HepG2 (cell line): ENCODE measurements around the gene ASAP2. TPM values are rescaled to one million over a fixed set of nuclear protein-coding genes. Genes with fewer than 3 reads are reported as not detected.
A peak's percentile ranks its signal among the peaks of the same experiment; 100 is the strongest.

Experiments
- CENPT ChIP-seq: sonication (generic); formaldehyde crosslinking; IDR thresholded peaks from 2 replicates; pipeline ENCODE4 v1.8.0; 2022; ENCODE audit warnings: low read depth, mild to moderate bottlenecking, moderate library complexity, missing genetic modification reagents
- CTCF ChIP-seq: sonication (generic); formaldehyde crosslinking; IDR thresholded peaks from 2 replicates; pipeline ENCODE4 v1.5.0; 2020; ENCODE audit warnings: mild to moderate bottlenecking, missing genetic modification reagents, moderate library complexity
- DDIT3 ChIP-seq: sonication (generic); formaldehyde crosslinking; IDR thresholded peaks from 2 replicates; pipeline ENCODE4 v1.4.0; 2020; ENCODE audit warnings: mild to moderate bottlenecking, missing genetic modification reagents
- FIP1L1 ChIP-seq: fragments of 200-400 bp; formaldehyde crosslinking; IDR thresholded peaks from 2 replicates; pipeline ENCODE4 v1.6.1; 2018; ENCODE audit warnings: low read depth, mild to moderate bottlenecking, low read length, moderate library complexity, borderline replicate concordance; ENCODE audit not compliant: insufficient read depth
- NFYC ChIP-seq: IDR thresholded peaks from 2 replicates; pipeline ENCODE4 v1.6.1; 2016; ENCODE audit warnings: missing genetic modification reagents, missing compliant biosample characterization
- PITX1 ChIP-seq: sonication (generic); formaldehyde crosslinking; IDR thresholded peaks from 2 replicates; pipeline ENCODE4 v1.5.1; 2020; ENCODE audit warnings: mild to moderate bottlenecking, missing genetic modification reagents
- WIZ ChIP-seq: sonication (generic); formaldehyde crosslinking; IDR thresholded peaks from 2 replicates; pipeline ENCODE4 v1.5.1; 2020; ENCODE audit warnings: mild to moderate bottlenecking, missing genetic modification reagents
- YEATS2 ChIP-seq: sonication (generic); formaldehyde crosslinking; IDR thresholded peaks from 2 replicates; pipeline ENCODE4 v1.4.0; 2020; ENCODE audit warnings: missing genetic modification reagents, borderline replicate concordance
- ZNF263 ChIP-seq: sonication (generic); formaldehyde crosslinking; IDR thresholded peaks from 2 replicates; pipeline ENCODE4 v1.4.0; 2020; ENCODE audit warnings: missing genetic modification reagents
- ZNF501 ChIP-seq: sonication (generic); formaldehyde crosslinking; IDR thresholded peaks from 2 replicates; pipeline ENCODE4 v1.5.1; 2020; ENCODE audit warnings: mild to moderate bottlenecking, moderate library complexity, missing genetic modification reagents
- ZNF674 ChIP-seq: sonication (generic); formaldehyde crosslinking; IDR thresholded peaks from 2 replicates; pipeline ENCODE4 v1.5.0; 2020; ENCODE audit warnings: low read depth, mild to moderate bottlenecking, missing genetic modification reagents
- ZNF737 ChIP-seq: sonication (generic); formaldehyde crosslinking; IDR thresholded peaks from 2 replicates; pipeline ENCODE4 v1.5.0; 2020; ENCODE audit warnings: missing genetic modification reagents, mild to moderate bottlenecking, borderline replicate concordance
- ZNF740 ChIP-seq: sonication (generic); formaldehyde crosslinking; IDR thresholded peaks from 2 replicates; pipeline ENCODE4 v1.4.0; 2020; ENCODE audit warnings: missing genetic modification reagents
- ZNF761 ChIP-seq: sonication (generic); formaldehyde crosslinking; conservative IDR thresholded peaks from 2 replicates; pipeline ENCODE4 v1.4.0; 2020; ENCODE audit warnings: mild to moderate bottlenecking, missing genetic modification reagents
- ZNF788 ChIP-seq: sonication (generic); formaldehyde crosslinking; IDR thresholded peaks from 2 replicates; pipeline ENCODE4 v1.5.0; 2020; ENCODE audit warnings: mild to moderate bottlenecking, missing genetic modification reagents, borderline replicate concordance
- ZNF850 ChIP-seq: sonication (generic); formaldehyde crosslinking; conservative IDR thresholded peaks from 2 replicates; pipeline ENCODE4 v1.9.0; 2021; ENCODE audit warnings: mild to moderate bottlenecking, missing genetic modification reagents
- ZNF891 ChIP-seq: sonication (generic); formaldehyde crosslinking; IDR thresholded peaks from 2 replicates; pipeline ENCODE4 v1.5.0; 2020; ENCODE audit warnings: mild to moderate bottlenecking, missing genetic modification reagents
- polyA plus RNA-seq, 8 experiments: library from polyadenylated mRNA; depleted of rRNA in 3 of 8; stranded (reverse) in 7 of 8; unstranded in 1 of 8; fragments of >200 nt; fragmentation: Illumina TruSeq in 4 of 8; extraction: Trizol in 4 of 8; gene quantifications; 2 replicates each; pipeline versions ENCODE4 v1.2.1 to v1.2.3, GENCODE V29; 2011 to 2016; ENCODE audit warnings: low read depth in 4 of 8, missing spikeins in 1 of 8, mixed read lengths in 1 of 8; ENCODE audit not compliant: insufficient read depth in 1 of 8
- total RNA-seq, 5 experiments: library from RNA; depleted of rRNA; stranded (reverse); fragments of >200 nt; fragmentation: Illumina TruSeq; extraction: Trizol; gene quantifications; 2 replicates each; pipeline ENCODE4 v1.2.3, GENCODE V29; 2016; ENCODE audit warnings: low read depth in 1 of 5
- TF ChIP-seq, protein P1 (sequence below): sonication (generic); formaldehyde crosslinking; IDR thresholded peaks from 2 replicates; pipeline ENCODE4 v1.8.1; 2023; ENCODE audit warnings: mild to moderate bottlenecking, inconsistent platforms, moderate library complexity, missing genetic modification reagents, borderline replicate concordance
- TF ChIP-seq, protein P2 (sequence below): sonication (generic); formaldehyde crosslinking; IDR thresholded peaks from 2 replicates; pipeline ENCODE4 v1.5.1; 2020; ENCODE audit warnings: mild to moderate bottlenecking, missing genetic modification reagents, moderate library complexity
- TF ChIP-seq, protein P3 (sequence below): sonication (generic); formaldehyde crosslinking; IDR thresholded peaks from 2 replicates; pipeline ENCODE4 v1.4.0; 2020; ENCODE audit warnings: missing genetic modification reagents, borderline replicate concordance

The ASAP2 gene
- total and polyA plus RNA-seq, 2 of the 13 experiments (the other 11 are each of a cell fraction or from before 2014, with no cell fraction given): 7.3 to 22.3 TPM

DNA sequence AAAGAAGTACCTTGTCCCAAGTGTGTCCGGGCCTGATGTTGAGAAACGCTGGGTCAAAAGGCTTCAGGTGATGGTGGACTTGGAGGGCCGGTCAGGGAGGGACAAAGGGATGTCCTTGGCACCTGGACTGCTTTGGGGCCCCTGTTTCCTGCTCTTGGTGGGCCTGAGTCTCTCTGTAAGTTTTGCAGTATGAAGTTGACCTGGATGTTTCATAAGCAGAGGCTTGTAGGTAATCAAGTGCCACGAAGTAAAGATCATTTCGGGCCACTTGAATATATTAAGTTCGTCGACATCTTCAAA is 29.4 kb downstream of the ASAP2 start (continued):
- TF ChIP-seq YEATS2 (CRISPR knock-in tag) (no peak), ZNF501 (CRISPR knock-in tag) (no peak), CTCF (CRISPR knock-in tag) (no peak), FIP1L1 (no peak), WIZ (CRISPR knock-in tag) (no peak), ZNF740 (CRISPR knock-in tag) (no peak), ZNF850 (CRISPR knock-in tag) (no peak), ZNF788 (no peak), PITX1 (CRISPR knock-in tag) (no peak), ZNF674 (CRISPR knock-in tag) (no peak), ZNF891 (CRISPR knock-in tag) (no peak), ZNF737 (no peak), NFYC (CRISPR knock-in tag) (no peak), ZNF263 (CRISPR knock-in tag) (no peak), CENPT (CRISPR knock-in tag) (no peak), ZNF761 (0 out of 2 replicates have a peak, but pooled peaks have one; percentile 16), DDIT3 (CRISPR knock-in tag) (no peak)
- TF ChIP-seq, protein P1, sequence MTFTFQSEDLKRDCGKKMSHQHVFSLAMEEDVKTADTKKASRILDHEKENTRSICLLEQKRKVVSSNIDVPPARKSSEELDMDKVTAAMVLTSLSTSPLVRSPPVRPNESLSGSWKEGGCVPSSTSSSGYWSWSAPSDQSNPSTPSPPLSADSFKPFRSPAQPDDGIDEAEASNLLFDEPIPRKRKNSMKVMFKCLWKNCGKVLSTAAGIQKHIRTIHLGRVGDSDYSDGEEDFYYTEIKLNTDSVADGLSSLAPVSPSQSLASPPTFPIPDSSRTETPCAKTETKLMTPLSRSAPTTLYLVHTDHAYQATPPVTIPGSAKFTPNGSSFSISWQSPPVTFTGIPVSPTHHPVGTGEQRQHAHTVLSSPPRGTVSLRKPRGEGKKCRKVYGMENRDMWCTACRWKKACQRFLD (CRISPR knock-in tag): no peak
- TF ChIP-seq, protein P2, sequence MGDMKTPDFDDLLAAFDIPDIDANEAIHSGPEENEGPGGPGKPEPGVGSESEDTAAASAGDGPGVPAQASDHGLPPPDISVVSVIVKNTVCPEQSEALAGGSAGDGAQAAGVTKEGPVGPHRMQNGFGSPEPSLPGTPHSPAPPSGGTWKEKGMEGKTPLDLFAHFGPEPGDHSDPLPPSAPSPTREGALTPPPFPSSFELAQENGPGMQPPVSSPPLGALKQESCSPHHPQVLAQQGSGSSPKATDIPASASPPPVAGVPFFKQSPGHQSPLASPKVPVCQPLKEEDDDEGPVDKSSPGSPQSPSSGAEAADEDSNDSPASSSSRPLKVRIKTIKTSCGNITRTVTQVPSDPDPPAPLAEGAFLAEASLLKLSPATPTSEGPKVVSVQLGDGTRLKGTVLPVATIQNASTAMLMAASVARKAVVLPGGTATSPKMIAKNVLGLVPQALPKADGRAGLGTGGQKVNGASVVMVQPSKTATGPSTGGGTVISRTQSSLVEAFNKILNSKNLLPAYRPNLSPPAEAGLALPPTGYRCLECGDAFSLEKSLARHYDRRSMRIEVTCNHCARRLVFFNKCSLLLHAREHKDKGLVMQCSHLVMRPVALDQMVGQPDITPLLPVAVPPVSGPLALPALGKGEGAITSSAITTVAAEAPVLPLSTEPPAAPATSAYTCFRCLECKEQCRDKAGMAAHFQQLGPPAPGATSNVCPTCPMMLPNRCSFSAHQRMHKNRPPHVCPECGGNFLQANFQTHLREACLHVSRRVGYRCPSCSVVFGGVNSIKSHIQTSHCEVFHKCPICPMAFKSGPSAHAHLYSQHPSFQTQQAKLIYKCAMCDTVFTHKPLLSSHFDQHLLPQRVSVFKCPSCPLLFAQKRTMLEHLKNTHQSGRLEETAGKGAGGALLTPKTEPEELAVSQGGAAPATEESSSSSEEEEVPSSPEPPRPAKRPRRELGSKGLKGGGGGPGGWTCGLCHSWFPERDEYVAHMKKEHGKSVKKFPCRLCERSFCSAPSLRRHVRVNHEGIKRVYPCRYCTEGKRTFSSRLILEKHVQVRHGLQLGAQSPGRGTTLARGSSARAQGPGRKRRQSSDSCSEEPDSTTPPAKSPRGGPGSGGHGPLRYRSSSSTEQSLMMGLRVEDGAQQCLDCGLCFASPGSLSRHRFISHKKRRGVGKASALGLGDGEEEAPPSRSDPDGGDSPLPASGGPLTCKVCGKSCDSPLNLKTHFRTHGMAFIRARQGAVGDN (CRISPR knock-in tag): no peak; the same call in 1 of the 2 replicates
- TF ChIP-seq, protein P3, sequence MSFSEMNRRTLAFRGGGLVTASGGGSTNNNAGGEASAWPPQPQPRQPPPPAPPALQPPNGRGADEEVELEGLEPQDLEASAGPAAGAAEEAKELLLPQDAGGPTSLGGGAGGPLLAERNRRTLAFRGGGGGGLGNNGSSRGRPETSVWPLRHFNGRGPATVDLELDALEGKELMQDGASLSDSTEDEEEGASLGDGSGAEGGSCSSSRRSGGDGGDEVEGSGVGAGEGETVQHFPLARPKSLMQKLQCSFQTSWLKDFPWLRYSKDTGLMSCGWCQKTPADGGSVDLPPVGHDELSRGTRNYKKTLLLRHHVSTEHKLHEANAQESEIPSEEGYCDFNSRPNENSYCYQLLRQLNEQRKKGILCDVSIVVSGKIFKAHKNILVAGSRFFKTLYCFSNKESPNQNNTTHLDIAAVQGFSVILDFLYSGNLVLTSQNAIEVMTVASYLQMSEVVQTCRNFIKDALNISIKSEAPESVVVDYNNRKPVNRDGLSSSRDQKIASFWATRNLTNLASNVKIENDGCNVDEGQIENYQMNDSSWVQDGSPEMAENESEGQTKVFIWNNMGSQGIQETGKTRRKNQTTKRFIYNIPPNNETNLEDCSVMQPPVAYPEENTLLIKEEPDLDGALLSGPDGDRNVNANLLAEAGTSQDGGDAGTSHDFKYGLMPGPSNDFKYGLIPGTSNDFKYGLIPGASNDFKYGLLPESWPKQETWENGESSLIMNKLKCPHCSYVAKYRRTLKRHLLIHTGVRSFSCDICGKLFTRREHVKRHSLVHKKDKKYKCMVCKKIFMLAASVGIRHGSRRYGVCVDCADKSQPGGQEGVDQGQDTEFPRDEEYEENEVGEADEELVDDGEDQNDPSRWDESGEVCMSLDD (CRISPR knock-in tag): no peak
